GM11168 (cell line): ENCODE measurements around the gene URAD.
"Not testable (repeated sequence)": the region's sequence is repeated elsewhere in the genome, so short reads cannot be mapped to it uniquely, and the experiment has no call there.

Source experiments
- in situ Hi-C: fragments of 300-500 bp; cut with MboI; formaldehyde crosslinking; loops from one replicate; pipeline ENCODE4 v1.12.0; 2022; ENCODE audit warnings: low sequenced_read_pairs; ENCODE audit not compliant: unreplicated experiment

Gene URAD

GRCh38 chr13:27988520-27988919, at the start of gene URAD:
Gene URAD (minus strand): TSS chr13:27988693. CDS start chr13:27988637, 56 bp downstream.
- in situ Hi-C loops: loop anchor here (25.0 kb wide), 1 partner anchor 576 kb away; the partner anchor contains the start of gene GTF3A

- in situ Hi-C loops: no loop called here
These were observed 48.9 kb upstream of the URAD start for GRCh38 chr13:28037399-28037798.

GRCh38 chr13:28035146-28035782, 46.8 kb upstream of the URAD start:
- in situ Hi-C loops: no loop called here

GRCh38 chr13:28033894-28034655, 45.6 kb upstream of the URAD start:
- in situ Hi-C loops: no loop called here

GRCh38 chr13:28032438-28032837, 43.9 kb upstream of the URAD start:
- in situ Hi-C loops: not testable (repeated sequence)

DNA sequence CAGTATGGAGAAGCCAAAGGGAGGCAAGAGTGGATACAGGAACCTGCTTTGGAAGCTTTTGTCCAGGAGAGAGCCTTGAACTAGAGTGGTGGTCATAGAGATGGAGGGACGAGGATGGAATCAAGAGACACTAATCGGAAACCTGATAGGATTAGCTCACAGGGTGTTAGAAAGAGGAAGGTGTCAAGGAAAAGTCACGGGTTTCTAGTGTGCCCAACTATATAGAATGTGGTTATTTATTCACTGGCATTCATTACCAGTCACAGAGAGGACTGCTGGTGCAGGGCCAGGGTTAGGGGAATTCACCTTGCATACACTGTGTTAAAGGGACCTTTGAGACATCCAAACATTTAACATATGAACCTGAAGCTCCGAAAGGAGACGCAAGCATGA, 43.4 kb upstream of the URAD start:
- in situ Hi-C loops: no loop called here

DNA sequence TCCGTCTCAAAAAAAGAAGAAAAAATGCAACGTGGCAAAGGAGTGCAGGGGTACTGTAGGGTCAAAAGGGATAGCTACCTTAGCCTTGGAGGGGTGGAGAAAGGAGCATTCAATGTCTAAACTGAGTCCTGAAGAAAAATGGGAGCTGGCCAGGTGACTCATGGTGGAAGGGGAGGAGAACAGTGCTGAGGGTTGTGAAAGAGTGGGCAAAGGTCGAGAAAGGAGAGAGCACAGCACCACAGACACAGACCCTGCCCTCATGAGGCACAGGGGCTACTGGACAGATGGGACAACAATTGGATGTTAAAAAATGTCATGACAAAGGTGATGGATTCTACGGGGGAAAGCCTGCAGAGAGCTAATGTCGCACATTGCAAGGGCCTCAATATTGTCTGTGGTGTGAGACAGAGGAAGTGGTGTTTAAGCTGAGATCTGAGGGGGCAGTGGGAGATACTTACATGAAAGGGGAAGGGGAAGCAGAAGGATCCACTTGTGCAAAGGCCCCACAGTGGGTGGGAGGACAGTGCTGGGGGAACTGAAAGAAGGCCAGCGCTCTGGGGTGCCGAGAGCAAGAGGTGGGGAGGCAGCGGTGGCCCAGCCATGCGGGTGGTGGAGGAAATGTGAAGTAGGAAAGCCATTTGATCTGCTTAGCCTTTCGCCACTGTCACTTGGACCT, 42.9 kb upstream of the URAD start:
- in situ Hi-C loops: no loop called here

GRCh38 chr13:28027607-28028364, 39.3 kb upstream of the URAD start:
- in situ Hi-C loops: no loop called here

- in situ Hi-C loops: no loop called here
These were observed 38.6 kb upstream of the URAD start for GRCh38 chr13:28027071-28027470.

DNA sequence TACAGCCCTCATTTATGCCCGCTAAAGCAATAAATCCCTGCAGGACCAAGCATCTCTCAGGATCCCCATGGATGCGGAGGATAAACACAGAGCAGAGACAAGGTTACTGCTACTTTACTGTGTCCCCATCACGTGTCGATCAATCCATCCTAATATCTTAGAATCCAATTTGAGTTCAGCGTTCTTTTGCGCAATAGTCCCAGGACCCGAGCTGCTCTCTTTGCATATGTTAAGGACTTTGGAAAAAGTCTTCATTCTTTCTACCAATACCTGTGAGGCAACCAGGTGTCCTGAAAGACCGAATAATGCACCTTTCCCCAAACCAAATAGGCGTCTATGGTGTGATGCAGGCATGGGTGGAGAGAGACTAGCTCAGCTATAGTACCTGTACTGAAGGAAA, 38.0 kb upstream of the URAD start:
- in situ Hi-C loops: no loop called here

- in situ Hi-C loops: no loop called here
These were observed 34.5 kb upstream of the URAD start for GRCh38 chr13:28022848-28023518.

GRCh38 chr13:28014301-28014700, 25.8 kb upstream of the URAD start:
- in situ Hi-C loops: no loop called here

DNA sequence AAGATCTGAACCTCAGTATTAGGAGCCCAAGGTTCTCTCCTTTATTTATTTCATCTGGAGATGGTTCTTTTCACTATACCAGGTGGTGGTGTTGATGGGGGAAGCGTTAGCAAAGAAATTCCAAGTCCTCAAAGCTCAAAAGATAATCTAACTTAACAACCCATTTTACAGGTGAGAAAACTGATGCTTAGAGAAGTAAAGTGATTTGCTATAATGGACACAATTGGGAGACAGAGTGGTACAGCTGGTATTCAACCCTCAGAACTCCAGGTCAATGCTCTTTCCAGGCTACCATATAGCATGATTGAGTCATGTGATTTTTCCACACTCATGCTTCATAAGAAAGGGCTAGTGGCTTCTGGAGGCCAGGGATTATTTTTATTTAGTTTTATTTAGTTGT, 25.0 kb upstream of the URAD start:
- in situ Hi-C loops: no loop called here

GRCh38 chr13:28012896-28013295, 24.4 kb upstream of the URAD start:
- in situ Hi-C loops: no loop called here

- in situ Hi-C loops: no loop called here
These were observed 23.9 kb upstream of the URAD start for GRCh38 chr13:28012383-28012782.

DNA sequence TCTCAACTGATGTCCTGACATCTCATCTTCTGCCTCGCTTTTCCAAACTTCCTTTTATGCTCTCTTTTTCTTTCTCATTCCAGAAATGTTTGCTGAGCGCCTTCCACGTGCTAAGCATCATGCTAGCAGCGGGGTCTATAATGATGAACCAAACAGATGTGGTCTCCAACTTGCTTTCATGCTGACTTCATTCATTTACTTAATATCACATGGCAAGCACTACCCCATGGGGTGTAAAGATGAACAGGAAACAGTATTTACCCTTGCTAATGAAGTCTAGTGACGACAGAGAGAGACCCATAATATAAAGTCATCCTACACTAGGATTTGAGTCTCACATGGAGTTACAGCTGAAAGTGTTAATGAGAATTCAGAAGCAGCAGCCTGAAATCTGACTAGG, 21.6 kb upstream of the URAD start:
- in situ Hi-C loops: no loop called here

DNA sequence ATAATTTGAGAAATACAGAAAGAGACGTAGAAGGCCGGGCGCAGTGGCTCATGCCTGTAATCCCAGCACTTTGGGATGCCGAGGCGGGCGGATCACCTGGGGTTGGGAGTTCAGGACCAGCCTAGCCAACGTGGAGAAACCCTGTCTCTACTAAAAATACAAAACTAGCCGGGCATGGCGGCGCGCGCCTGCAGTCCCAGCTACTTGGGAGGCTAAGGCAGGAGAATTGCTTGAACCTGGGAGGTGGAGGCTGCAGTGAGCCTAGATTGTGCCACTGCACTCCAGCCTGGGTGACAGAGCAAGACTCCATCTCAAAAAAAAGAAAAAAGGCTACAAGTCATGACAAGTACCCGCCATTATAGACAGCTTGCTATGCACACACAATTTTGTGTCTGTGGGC, 16.5 kb upstream of the URAD start:
- in situ Hi-C loops: not testable (repeated sequence)

GRCh38 chr13:28002886-28003698, 14.6 kb upstream of the URAD start:
- in situ Hi-C loops: no loop called here

- in situ Hi-C loops: no loop called here
These were observed 13.5 kb upstream of the URAD start for GRCh38 chr13:28001837-28002473.
